Large intestine (tissue), 3 donors: ENCODE results near the gene INSR. TPM values are rescaled to one million over a fixed set of nuclear protein-coding genes. Genes with fewer than 3 reads are reported as not detected.

ENCODE experiments used
- DNase-seq, 2 donors: peaks; one replicate each; pipeline versions ENCODE4 v3.0.0 to v3.0.0-alpha.2; 2013
- H3K27ac ChIP-seq: one replicate; pipeline ENCODE4 v1.5.1; 2013; ENCODE audit warnings: low read length
- H3K27me3 ChIP-seq: 2 replicates; pipeline ENCODE4 v1.6.1; 2013; ENCODE audit warnings: low read length; ENCODE audit not compliant: control insufficient read depth, insufficient read depth
- H3K36me3 ChIP-seq: 2 replicates; pipeline ENCODE4 v1.6.1; 2013; ENCODE audit warnings: low read length; ENCODE audit not compliant: control insufficient read depth, insufficient read depth
- H3K4me1 ChIP-seq: one replicate; pipeline ENCODE4 v1.6.1; 2013; ENCODE audit warnings: low read length; ENCODE audit not compliant: control insufficient read depth, insufficient read depth
- H3K4me3 ChIP-seq: one replicate; pipeline ENCODE4 v1.5.1; 2013; ENCODE audit warnings: low read length
- H3K9me3 ChIP-seq: one replicate; pipeline ENCODE4 v1.6.1; 2013; ENCODE audit warnings: mild to moderate bottlenecking, low read depth, low read length, moderate library complexity; ENCODE audit not compliant: control insufficient read depth
- WGBS: methylation state at CpG from one replicate; pipeline ENCODE4 v1.1.5; 2013; ENCODE audit warnings: low lambda C conversion rate; ENCODE audit not compliant: insufficient coverage; 5-methylcytosine and 5-hydroxymethylcytosine counted together
- polyA plus RNA-seq: library from polyadenylated mRNA; unstranded; fragments of 120-200 nt; gene quantifications from one replicate; pipeline ENCODE4 v1.2.1, GENCODE V29; 2013

The INSR gene
- polyA plus RNA-seq, 1 donor, result 27.7 TPM

DNA sequence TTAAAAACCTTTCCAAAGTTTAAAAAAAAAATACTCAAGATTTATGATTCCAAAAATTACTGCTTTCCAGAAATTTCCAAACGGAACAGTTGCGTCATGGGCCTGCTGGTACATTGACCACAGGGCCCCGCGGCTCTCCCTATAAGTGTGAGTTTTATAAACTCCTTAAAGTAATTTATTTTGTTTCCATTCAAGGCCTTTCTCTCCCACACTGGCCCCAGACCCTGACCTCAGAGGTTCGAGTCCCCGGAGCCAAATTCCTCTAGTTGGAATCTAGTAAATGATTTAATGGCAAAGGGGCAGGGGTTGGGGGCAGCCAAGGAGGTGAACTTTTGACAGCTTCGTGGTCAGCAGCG is 97.5 kb downstream of the INSR start:
- Histone ChIP-seq H3K9me3 (peaks cover 5% of the 10 kb centered on the region), H3K27me3 (no peaks in the 10 kb centered on the region), H3K36me3 (no peaks in the 10 kb centered on the region), H3K4me1 (peaks cover 25% of the 10 kb centered on the region), H3K27ac (peak overlapping the region; percentile 94), H3K4me3 (peak overlapping the region; percentile 52)
- no peak for DNase-seq
- no CpG with 5 or more reads among the region's 8 CpGs for WGBS

DNA sequence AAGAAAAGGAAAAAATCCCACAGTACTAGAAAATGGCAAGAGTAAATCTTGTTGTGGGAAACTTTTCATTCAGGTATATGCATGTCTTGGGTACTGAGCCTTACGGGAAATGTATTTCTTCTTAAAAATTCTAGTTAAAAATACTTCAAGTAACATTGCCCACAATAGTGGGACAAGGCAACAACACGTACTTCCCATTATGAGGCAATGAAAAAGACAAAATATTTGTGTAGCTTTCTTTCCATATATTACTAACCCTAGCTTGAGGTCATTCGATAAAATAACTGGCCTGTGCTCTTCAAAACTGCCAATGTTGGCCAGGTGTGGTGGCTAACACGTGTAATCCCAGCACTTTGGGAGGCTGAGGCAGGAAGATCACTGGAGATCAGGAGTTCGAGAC is 99.2 kb downstream of the INSR start:
- Histone ChIP-seq H3K36me3 (no peaks in the 10 kb centered on the region), H3K27me3 (no peaks in the 10 kb centered on the region), H3K4me3 (no peak overlapping the region), H3K27ac (no peak overlapping the region), H3K9me3 (peaks cover 5% of the 10 kb centered on the region), H3K4me1 (peaks cover 18% of the 10 kb centered on the region)
- 100% methylated on average over 1 of the region's 5 CpGs for WGBS
- no peak for DNase-seq

DNA sequence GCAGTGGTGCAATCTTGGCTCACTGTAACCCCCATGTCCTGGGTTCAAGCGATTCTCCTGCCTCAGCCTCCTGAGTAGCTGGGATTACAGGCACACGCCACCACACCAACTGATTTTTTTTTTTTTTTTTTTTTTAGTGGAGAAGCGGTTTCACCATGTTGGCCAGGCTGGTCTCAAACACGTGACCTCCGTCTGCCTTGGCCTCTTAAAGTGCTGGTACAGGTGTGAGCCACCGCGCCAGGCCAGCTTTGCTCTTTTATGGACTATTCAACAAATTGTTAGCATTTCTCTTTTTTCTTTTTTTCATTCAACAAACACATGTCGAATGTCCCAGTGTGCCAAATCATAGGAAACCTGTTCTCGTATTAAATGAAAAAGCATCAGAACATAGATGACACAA is 99.6 kb downstream of the INSR start:
- DNase-seq, result no peak
- Histone ChIP-seq H3K4me1 (peaks cover 16% of the 10 kb centered on the region), H3K4me3 (no peak overlapping the region), H3K27ac (no peak overlapping the region), H3K9me3 (peaks cover 5% of the 10 kb centered on the region), H3K27me3 (no peaks in the 10 kb centered on the region), H3K36me3 (no peaks in the 10 kb centered on the region)
- 88% methylated on average over 3 of the region's 9 CpGs for WGBS

GRCh38 chr19:7191946-7192691 is 102.1 kb downstream of the INSR start:
- peaks cover 5% of the 10 kb centered on the region for H3K4me1 ChIP-seq
- H3K27me3 ChIP-seq, result no peaks in the 10 kb centered on the region
- no peaks in the 10 kb centered on the region for H3K9me3 ChIP-seq
- DNase-seq, result no peak
- WGBS, result no CpG with 5 or more reads among the region's 7 CpGs
- no peak overlapping the region for H3K4me3 ChIP-seq
- no peaks in the 10 kb centered on the region for H3K36me3 ChIP-seq
- H3K27ac ChIP-seq, result no peak overlapping the region

DNA sequence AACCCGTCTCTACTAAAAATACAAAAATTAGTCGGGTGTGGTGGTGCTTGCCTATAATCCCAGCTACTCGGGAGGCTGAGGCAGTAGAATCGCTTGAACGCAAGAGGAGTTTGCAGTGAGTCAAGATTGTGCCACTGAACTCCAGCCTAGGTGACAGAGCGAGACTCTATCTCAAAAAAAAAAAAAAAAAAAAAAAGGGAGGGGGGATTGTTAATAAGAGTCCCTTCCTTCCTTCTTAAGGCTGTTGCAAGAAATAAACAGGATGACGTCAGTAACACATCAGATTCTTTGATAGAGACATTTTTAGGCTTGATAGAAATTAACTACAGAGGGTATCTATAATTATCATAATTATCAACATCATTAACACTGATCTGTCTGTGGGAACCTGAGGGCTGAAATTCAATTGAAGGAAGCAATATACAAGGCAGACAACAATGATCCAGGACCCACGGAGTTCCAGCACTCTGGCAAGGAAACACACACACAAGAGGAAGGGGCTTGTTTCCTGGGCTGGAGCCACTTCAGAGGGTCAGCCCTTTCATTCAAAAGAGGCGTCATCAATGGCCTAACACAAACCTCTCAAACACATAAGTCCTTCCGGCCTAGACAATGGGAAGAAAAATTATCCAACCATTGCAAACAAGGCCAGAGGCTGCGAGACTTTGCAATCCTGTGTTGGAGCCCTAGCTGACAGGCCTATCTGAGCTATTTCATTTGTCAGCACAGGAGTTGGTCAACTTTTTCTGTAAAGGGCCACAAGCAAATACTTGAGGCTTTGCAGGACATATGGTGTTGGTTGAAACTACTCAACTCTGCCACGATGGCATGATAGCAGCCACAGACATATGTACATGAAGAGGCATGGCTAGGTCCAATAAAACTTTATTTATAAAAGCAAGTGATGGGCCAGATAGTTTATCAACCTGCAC is 105.2 kb downstream of the INSR start:
- Histone ChIP-seq H3K36me3 (peaks cover 5% of the 10 kb centered on the region), H3K27me3 (no peaks in the 10 kb centered on the region), H3K27ac (no peak overlapping the region), H3K9me3 (peaks cover 4% of the 10 kb centered on the region), H3K4me3 (no peak overlapping the region), H3K4me1 (no peaks in the 10 kb centered on the region)
- no CpG with 5 or more reads among the region's 12 CpGs for whole genome bisulfite sequencing
- DNase-seq, result no peak

DNA sequence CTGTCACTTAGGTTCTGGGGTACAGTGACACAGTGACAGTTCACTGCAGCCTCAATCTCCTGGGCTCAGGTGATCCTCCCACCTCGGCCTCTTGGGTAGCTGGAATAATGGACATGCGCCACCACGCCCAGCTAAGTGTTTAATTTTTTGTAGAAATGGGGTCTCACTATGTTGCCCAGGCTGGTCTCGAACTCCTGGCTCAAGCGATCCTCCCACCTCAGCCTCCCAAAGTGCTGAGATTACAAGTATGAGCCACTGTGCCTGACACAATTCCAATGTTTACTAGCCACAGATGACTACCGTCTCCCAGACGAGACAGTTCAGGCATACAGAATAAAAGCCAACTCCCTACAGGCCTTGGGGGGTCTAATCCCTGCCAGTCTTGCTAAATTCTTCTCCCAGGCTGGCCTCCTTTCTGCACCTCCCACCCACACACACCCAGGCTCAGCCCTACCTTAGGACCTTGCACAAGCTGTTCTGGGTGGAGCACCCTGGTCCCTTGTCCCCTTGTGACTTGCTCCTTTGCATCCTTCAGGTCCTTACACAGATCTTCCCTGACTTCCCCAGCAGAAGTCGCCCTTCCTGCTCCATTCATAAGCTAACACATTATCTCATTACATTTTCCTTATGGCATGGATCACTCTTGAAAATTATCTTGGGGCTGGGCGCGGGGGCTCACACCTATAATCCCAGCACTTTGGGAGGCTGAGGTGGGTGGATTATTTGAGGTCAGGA is 106.4 kb downstream of the INSR start:
- H3K4me3 ChIP-seq, result no peak overlapping the region
- peaks cover 4% of the 10 kb centered on the region for H3K9me3 ChIP-seq
- DNase-seq, result no peak
- no CpG with 5 or more reads among the region's 10 CpGs for WGBS
- no peaks in the 10 kb centered on the region for H3K27me3 ChIP-seq
- H3K27ac ChIP-seq, result no peak overlapping the region
- peaks cover 11% of the 10 kb centered on the region for H3K36me3 ChIP-seq
- peaks cover 3% of the 10 kb centered on the region for H3K4me1 ChIP-seq

GRCh38 chr19:7182489-7182888 is 111.7 kb downstream of the INSR start:
- peaks cover 20% of the 10 kb centered on the region for H3K4me1 ChIP-seq

DNA sequence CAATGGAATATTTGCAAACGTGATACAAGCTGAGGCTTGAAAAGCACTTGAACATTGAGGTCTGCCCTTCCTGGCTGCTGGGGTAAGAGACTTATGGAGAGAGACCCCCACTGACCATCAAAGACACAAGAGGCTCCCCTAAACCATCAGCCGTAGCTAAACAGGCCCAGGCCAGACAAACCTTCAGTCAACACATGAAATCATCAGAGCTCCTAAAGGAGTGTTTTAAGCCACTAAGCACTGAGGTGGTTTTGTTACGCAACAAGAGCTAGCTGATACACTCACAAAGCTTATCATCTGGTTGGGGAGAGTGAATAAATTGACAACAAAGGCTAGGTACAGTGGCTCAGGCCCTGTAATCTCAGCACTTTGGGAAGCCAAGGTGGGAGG is 114.3 kb downstream of the INSR start:
- Histone ChIP-seq H3K27ac (peak overlapping the region; percentile 32), H3K4me1 (peaks cover 20% of the 10 kb centered on the region)
- no CpG with 5 or more reads among the region's 3 CpGs for WGBS

More at GRCh38 chr19:7182489-7182888, 111.7 kb downstream of the INSR start:
- Histone ChIP-seq H3K9me3 (peaks cover 4% of the 10 kb centered on the region), H3K27me3 (no peaks in the 10 kb centered on the region), H3K36me3 (peaks cover 16% of the 10 kb centered on the region), H3K27ac (peak overlapping the region; percentile 26), H3K4me3 (no peak overlapping the region)
- no peak for DNase-seq
- WGBS, result 92% methylated on average over 2 of the region's 5 CpGs

GRCh38 chr19:7177926-7178325 is 116.3 kb downstream of the INSR start:
- WGBS, result no CpG with 5 or more reads among the region's 7 CpGs
- Histone ChIP-seq H3K36me3 (peaks cover 19% of the 10 kb centered on the region), H3K27me3 (no peaks in the 10 kb centered on the region), H3K4me1 (peaks cover 19% of the 10 kb centered on the region), H3K9me3 (no peaks in the 10 kb centered on the region), H3K4me3 (no peak overlapping the region), H3K27ac (no peak overlapping the region)
- DNase-seq, result no peak

More for the DNA sequence above, 114.3 kb downstream of the INSR start:
- Histone ChIP-seq H3K27me3 (no peaks in the 10 kb centered on the region), H3K4me3 (no peak overlapping the region), H3K36me3 (peaks cover 22% of the 10 kb centered on the region), H3K9me3 (peaks cover 4% of the 10 kb centered on the region)
- DNase-seq, result no peak

- no peaks in the 10 kb centered on the region for H3K27me3 ChIP-seq
- DNase-seq, result no peak
- no peak overlapping the region for H3K4me3 ChIP-seq
- peaks cover 26% of the 10 kb centered on the region for H3K36me3 ChIP-seq
- no peak overlapping the region for H3K27ac ChIP-seq
- H3K4me1 ChIP-seq, result peaks cover 17% of the 10 kb centered on the region
- no CpG with 5 or more reads among the region's 4 CpGs for WGBS
- H3K9me3 ChIP-seq, result no peaks in the 10 kb centered on the region
Observed at GRCh38 chr19:7176792-7177191, 117.4 kb downstream of the INSR start.
